HCT116 (cell line): ENCODE measurements around the gene ZNF334.

Experiments
- CEBPB ChIP-seq: IDR thresholded peaks from 2 replicates; pipeline ENCODE4 v1.6.1; 2012; ENCODE audit warnings: low read depth
- EZH2 ChIP-seq: fragments of 200-600 bp; sonication (generic); IDR thresholded peaks from 2 replicates; pipeline ENCODE4 v1.6.1; 2017; ENCODE audit warnings: antibody characterized with exemption, mixed run types
- EZH2phosphoT487 ChIP-seq: fragments of 200-600 bp; IDR thresholded peaks from 2 replicates; pipeline ENCODE4 v1.6.1; 2018; ENCODE audit warnings: antibody characterized with exemption, borderline replicate concordance
- FOSL1 ChIP-seq: IDR thresholded peaks from 2 replicates; pipeline ENCODE4 v1.6.1; 2012; ENCODE audit warnings: low read depth
- JUND ChIP-seq: IDR thresholded peaks from 2 replicates; pipeline ENCODE4 v1.6.1; 2012
- POLR2A ChIP-seq: IDR thresholded peaks from 2 replicates; pipeline ENCODE4 v1.7.0; 2011; ENCODE audit warnings: borderline replicate concordance; ENCODE audit not compliant: insufficient read depth, insufficient read length; ENCODE audit errors: extremely low read depth
- POLR2AphosphoS5 ChIP-seq: IDR thresholded peaks from 2 replicates; pipeline ENCODE4 v1.6.1; 2011; ENCODE audit warnings: mild to moderate bottlenecking, low read depth, low read length, moderate library complexity
- TCF7L2 ChIP-seq: IDR thresholded peaks from 2 replicates; pipeline ENCODE4 v1.7.0; 2011; ENCODE audit warnings: borderline replicate concordance, inconsistent platforms; ENCODE audit not compliant: insufficient read depth, insufficient read length; ENCODE audit errors: extremely low read depth
- YY1 ChIP-seq: IDR thresholded peaks from 2 replicates; pipeline ENCODE4 v1.6.1; 2011; ENCODE audit warnings: low read length, low read depth, moderate library complexity, mild to moderate bottlenecking; ENCODE audit not compliant: insufficient replicate concordance; ENCODE audit errors: extremely low read depth
- TF ChIP-seq, protein P1 (sequence below), 3 experiments: fragments of 200-600 bp in 1 of 3; sonication (generic) in 1 of 3; IDR thresholded peaks in 2 of 3; conservative IDR thresholded peaks in 1 of 3; 2 replicates each; pipeline ENCODE4 v1.5.1; 2012 to 2017; ENCODE audit warnings: low read depth in 2 of 3, low read length in 2 of 3, antibody characterized with exemption in 1 of 3, borderline replicate concordance in 1 of 3, control low read depth in 1 of 3, mild to moderate bottlenecking in 1 of 3, mixed read lengths in 1 of 3, mixed run types in 1 of 3, moderate library complexity in 1 of 3; ENCODE audit not compliant: insufficient read depth in 1 of 3
- TF ChIP-seq, protein P2 (sequence below): IDR thresholded peaks from 2 replicates; pipeline ENCODE4 v1.6.1; 2012

DNA sequence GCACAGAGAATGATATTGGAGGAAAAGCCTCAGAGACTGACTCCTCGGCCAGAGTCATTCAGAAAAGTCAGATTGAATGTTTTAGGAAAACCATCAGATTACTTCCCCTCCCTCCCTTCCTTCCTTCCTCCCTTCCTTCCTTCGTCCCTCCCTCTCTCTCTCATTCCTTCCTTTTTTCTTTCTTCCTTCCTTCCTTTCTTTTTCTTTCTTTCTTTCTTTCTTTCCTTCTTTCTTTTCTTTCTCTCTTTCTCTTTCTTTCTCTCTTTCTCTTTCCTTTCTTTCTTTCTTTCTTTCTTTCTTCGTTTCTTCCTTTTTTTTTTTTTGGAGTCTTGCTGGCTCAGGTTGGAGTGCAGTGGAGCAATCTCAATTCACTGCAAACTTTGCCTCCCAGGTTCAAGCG lies 29.7 kb upstream of the ZNF334 start:
- TF ChIP-seq JUND (no peak), CEBPB (no peak), EZH2 (no peak), FOSL1 (no peak), POLR2A (no peak), POLR2AphosphoS5 (no peak), YY1 (no peak), EZH2phosphoT487 (no peak), TCF7L2 (no peak)
- TF ChIP-seq, protein P1, sequence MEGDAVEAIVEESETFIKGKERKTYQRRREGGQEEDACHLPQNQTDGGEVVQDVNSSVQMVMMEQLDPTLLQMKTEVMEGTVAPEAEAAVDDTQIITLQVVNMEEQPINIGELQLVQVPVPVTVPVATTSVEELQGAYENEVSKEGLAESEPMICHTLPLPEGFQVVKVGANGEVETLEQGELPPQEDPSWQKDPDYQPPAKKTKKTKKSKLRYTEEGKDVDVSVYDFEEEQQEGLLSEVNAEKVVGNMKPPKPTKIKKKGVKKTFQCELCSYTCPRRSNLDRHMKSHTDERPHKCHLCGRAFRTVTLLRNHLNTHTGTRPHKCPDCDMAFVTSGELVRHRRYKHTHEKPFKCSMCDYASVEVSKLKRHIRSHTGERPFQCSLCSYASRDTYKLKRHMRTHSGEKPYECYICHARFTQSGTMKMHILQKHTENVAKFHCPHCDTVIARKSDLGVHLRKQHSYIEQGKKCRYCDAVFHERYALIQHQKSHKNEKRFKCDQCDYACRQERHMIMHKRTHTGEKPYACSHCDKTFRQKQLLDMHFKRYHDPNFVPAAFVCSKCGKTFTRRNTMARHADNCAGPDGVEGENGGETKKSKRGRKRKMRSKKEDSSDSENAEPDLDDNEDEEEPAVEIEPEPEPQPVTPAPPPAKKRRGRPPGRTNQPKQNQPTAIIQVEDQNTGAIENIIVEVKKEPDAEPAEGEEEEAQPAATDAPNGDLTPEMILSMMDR (IDR thresholded peaks at IDR 0.05 in 2 of 3, conservative IDR thresholded peaks at IDR 0.05 in 1 of 3; ENCODE audit: borderline replicate concordance in 1 of 3, insufficient read depth in 1 of 3, low read depth in 2 of 3, low read length in 2 of 3) = no peak
- TF ChIP-seq, protein P2, sequence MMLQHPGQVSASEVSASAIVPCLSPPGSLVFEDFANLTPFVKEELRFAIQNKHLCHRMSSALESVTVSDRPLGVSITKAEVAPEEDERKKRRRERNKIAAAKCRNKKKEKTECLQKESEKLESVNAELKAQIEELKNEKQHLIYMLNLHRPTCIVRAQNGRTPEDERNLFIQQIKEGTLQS = no peak
